HCT116 (cell line): ENCODE results near the gene ARL4A.

Experiments
- CTCF ChIP-seq, 3 experiments: fragments of 200-600 bp in 1 of 3; sonication (generic) in 1 of 3; IDR thresholded peaks in 2 of 3; conservative IDR thresholded peaks in 1 of 3; 2 replicates each; pipeline ENCODE4 v1.5.1; 2012 to 2017; ENCODE audit warnings: low read depth in 2 of 3, low read length in 2 of 3, antibody characterized with exemption in 1 of 3, borderline replicate concordance in 1 of 3, control low read depth in 1 of 3, mild to moderate bottlenecking in 1 of 3, mixed read lengths in 1 of 3, mixed run types in 1 of 3, moderate library complexity in 1 of 3; ENCODE audit not compliant: insufficient read depth in 1 of 3
- POLR2A ChIP-seq: IDR thresholded peaks from 2 replicates; pipeline ENCODE4 v1.7.0; 2011; ENCODE audit warnings: borderline replicate concordance; ENCODE audit not compliant: insufficient read depth, insufficient read length; ENCODE audit errors: extremely low read depth
- POLR2AphosphoS5 ChIP-seq: IDR thresholded peaks from 2 replicates; pipeline ENCODE4 v1.6.1; 2011; ENCODE audit warnings: mild to moderate bottlenecking, low read depth, low read length, moderate library complexity
- RAD21 ChIP-seq: IDR thresholded peaks from 2 replicates; pipeline ENCODE4 v1.6.1; 2012; ENCODE audit warnings: low read depth, mild to moderate bottlenecking
- SP1 ChIP-seq: IDR thresholded peaks from 2 replicates; pipeline ENCODE4 v1.6.1; 2012; ENCODE audit warnings: low read depth
- ZNF274 ChIP-seq: fragments of 200-500 bp; sonication (Bioruptor generic); IDR thresholded peaks from 2 replicates; pipeline ENCODE4 v1.6.1; 2014; ENCODE audit warnings: mild to moderate bottlenecking, low read depth, low read length, inconsistent platforms

GRCh38 chr7:12708314-12708713, 20.9 kb downstream of the ARL4A start:
- TF ChIP-seq CTCF (IDR thresholded peaks at IDR 0.05 in 2 of 3, conservative IDR thresholded peaks at IDR 0.05 in 1 of 3; ENCODE audit: borderline replicate concordance in 1 of 3, insufficient read depth in 1 of 3, low read depth in 2 of 3, low read length in 2 of 3) = no peak
- TF ChIP-seq RAD21 = no peak
- TF ChIP-seq POLR2A = no peak
- no peak for TF ChIP-seq ZNF274
- no peak for TF ChIP-seq POLR2AphosphoS5
- no peak for TF ChIP-seq SP1
